ENCODE measurements around the gene PACSIN1.

DNA sequence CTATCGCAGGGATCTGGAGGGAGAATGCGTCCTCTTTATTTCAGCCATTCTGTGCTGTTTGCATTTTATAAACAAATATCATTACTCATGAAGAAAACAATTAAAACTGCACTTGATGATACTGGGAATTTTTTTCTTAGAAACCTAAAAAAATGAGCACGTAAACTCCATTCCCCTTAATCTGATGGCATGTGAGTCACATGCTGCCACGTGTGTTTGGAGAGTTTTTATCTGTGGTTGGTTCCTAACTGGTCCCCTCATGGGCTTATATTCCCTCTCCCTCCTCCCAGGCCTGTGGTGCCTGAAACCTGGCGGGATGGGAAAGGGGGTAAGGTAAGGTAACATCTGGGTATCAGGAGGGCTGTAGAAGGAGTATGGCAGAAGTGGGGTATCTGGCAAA is 6.5 kb downstream of the PACSIN1 start:
- TF ChIP-seq, protein P1, sequence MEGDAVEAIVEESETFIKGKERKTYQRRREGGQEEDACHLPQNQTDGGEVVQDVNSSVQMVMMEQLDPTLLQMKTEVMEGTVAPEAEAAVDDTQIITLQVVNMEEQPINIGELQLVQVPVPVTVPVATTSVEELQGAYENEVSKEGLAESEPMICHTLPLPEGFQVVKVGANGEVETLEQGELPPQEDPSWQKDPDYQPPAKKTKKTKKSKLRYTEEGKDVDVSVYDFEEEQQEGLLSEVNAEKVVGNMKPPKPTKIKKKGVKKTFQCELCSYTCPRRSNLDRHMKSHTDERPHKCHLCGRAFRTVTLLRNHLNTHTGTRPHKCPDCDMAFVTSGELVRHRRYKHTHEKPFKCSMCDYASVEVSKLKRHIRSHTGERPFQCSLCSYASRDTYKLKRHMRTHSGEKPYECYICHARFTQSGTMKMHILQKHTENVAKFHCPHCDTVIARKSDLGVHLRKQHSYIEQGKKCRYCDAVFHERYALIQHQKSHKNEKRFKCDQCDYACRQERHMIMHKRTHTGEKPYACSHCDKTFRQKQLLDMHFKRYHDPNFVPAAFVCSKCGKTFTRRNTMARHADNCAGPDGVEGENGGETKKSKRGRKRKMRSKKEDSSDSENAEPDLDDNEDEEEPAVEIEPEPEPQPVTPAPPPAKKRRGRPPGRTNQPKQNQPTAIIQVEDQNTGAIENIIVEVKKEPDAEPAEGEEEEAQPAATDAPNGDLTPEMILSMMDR (IDR thresholded peaks at IDR 0.05), result no peak
- TF ChIP-seq POLR2A (IDR thresholded peaks at IDR 0.05), result no peak
- no peak for TF ChIP-seq EP300 (IDR thresholded peaks at IDR 0.05)
